Measurements from ENCODE around the gene WDR70. TPM values are rescaled to one million over a fixed set of nuclear protein-coding genes. Genes with fewer than 3 reads are reported as not detected.
"Not testable (repeated sequence)": the region's sequence is repeated elsewhere in the genome, so short reads cannot be mapped to it uniquely, and the experiment has no call there.

Gene WDR70
- total RNA-seq: 34.0 and 37.5 TPM in 2 replicates
- polyA plus RNA-seq: 27.6 and 31.4 TPM in 2 replicates
- polyA plus RNA-seq (2012): 29.3 and 32.0 TPM in 2 replicates
- polyA minus RNA-seq (ENCODE audit: low replicate concordance): 14.7 and 29.8 TPM in 2 replicates

- Histone ChIP-seq H3K4me3 (replicated peaks in 1 of 4; ENCODE audit: control extremely low read depth in 1 of 4, insufficient read depth in 1 of 4, low read depth in 3 of 4, low read length in 4 of 4) (peak within 1 kb of the TSS; percentile 72 to 84 (median 80)), H2AFZ (ENCODE audit: low read length) (peak within 1 kb of the TSS; percentile 80), H3K9ac (ENCODE audit: insufficient read depth, low read length) (peak within 1 kb of the TSS; percentile 67), H3K4me2 (ENCODE audit: extremely low read depth, insufficient read depth, low read length) (peak within 1 kb of the TSS; percentile 54), H3K27ac (ENCODE audit: insufficient read depth, low read length) (peak within 1 kb of the TSS; percentile 57)
- H3K79me2 ChIP-seq (ENCODE audit: control insufficient read depth, insufficient read depth, low read length); H3K4me1 ChIP-seq (ENCODE audit: control insufficient read depth, extremely low read depth, insufficient read depth, low read length); H3K9me3 ChIP-seq (ENCODE audit: control insufficient read depth, insufficient read depth, low read depth, low read length); H3K36me3 ChIP-seq (ENCODE audit: control insufficient read depth, insufficient read depth, low read length); H3K27me3 ChIP-seq (ENCODE audit: control insufficient read depth, insufficient read depth, low read length); H4K20me1 ChIP-seq (ENCODE audit: control insufficient read depth, extremely low read depth, insufficient read depth, low read length): not testable (repeated sequence)
- TF ChIP-seq CTCF (conservative IDR thresholded peaks at IDR 0.05 in 1 of 2, IDR thresholded peaks at IDR 0.05 in 1 of 2; ENCODE audit: low read depth in 1 of 2, low read length in 2 of 2): peak; percentile 44 to 60
- DNase-seq (ENCODE audit: low read depth in 2 of 2): peak; percentile 92 to 93
Observed at GRCh38 chr5:37379100-37379628, at the start of gene WDR70. WDR70 (plus strand) TSS chr5:37379318; CDS start chr5:37379368, 50 bp downstream.

- not testable (repeated sequence) for H3K9ac ChIP-seq (ENCODE audit: insufficient read depth, low read length); H3K27ac ChIP-seq (ENCODE audit: insufficient read depth, low read length); H3K36me3 ChIP-seq (ENCODE audit: control insufficient read depth, insufficient read depth, low read length)
Observed at GRCh38 chr5:37334754-37335153, 44.4 kb upstream of the WDR70 start.

GRCh38 chr5:37342741-37343140 lies 36.4 kb upstream of the WDR70 start:
- H3K27me3 ChIP-seq (ENCODE audit: control insufficient read depth, insufficient read depth, low read length); DNase-seq (ENCODE audit: low read depth in 2 of 2); H3K4me1 ChIP-seq (ENCODE audit: control insufficient read depth, extremely low read depth, insufficient read depth, low read length); H2AFZ ChIP-seq (ENCODE audit: low read length); H3K4me3 ChIP-seq (replicated peaks in 1 of 4; ENCODE audit: control extremely low read depth in 1 of 4, insufficient read depth in 1 of 4, low read depth in 3 of 4, low read length in 4 of 4); H4K20me1 ChIP-seq (ENCODE audit: control insufficient read depth, extremely low read depth, insufficient read depth, low read length); H3K9me3 ChIP-seq (ENCODE audit: control insufficient read depth, insufficient read depth, low read depth, low read length); H3K36me3 ChIP-seq (ENCODE audit: control insufficient read depth, insufficient read depth, low read length); H3K27ac ChIP-seq (ENCODE audit: insufficient read depth, low read length); H3K4me2 ChIP-seq (ENCODE audit: extremely low read depth, insufficient read depth, low read length); H3K9ac ChIP-seq (ENCODE audit: insufficient read depth, low read length); H3K79me2 ChIP-seq (ENCODE audit: control insufficient read depth, insufficient read depth, low read length): not testable (repeated sequence)

More at GRCh38 chr5:37334754-37335153, 44.4 kb upstream of the WDR70 start:
- not testable (repeated sequence) for H3K4me3 ChIP-seq (replicated peaks in 1 of 4; ENCODE audit: control extremely low read depth in 1 of 4, insufficient read depth in 1 of 4, low read depth in 3 of 4, low read length in 4 of 4); H3K27me3 ChIP-seq (ENCODE audit: control insufficient read depth, insufficient read depth, low read length); H3K4me1 ChIP-seq (ENCODE audit: control insufficient read depth, extremely low read depth, insufficient read depth, low read length); H2AFZ ChIP-seq (ENCODE audit: low read length); H4K20me1 ChIP-seq (ENCODE audit: control insufficient read depth, extremely low read depth, insufficient read depth, low read length); DNase-seq (ENCODE audit: low read depth in 2 of 2); H3K79me2 ChIP-seq (ENCODE audit: control insufficient read depth, insufficient read depth, low read length); H3K9me3 ChIP-seq (ENCODE audit: control insufficient read depth, insufficient read depth, low read depth, low read length); H3K4me2 ChIP-seq (ENCODE audit: extremely low read depth, insufficient read depth, low read length)

- no peak for DNase-seq (ENCODE audit: low read depth in 2 of 2)
- Histone ChIP-seq H2AFZ (ENCODE audit: low read length) (no peak overlapping the region), H3K4me1 (ENCODE audit: control insufficient read depth, extremely low read depth, insufficient read depth, low read length) (no peaks in the 10 kb centered on the region), H3K27ac (ENCODE audit: insufficient read depth, low read length) (no peak overlapping the region), H3K27me3 (ENCODE audit: control insufficient read depth, insufficient read depth, low read length) (no peaks in the 10 kb centered on the region), H4K20me1 (ENCODE audit: control insufficient read depth, extremely low read depth, insufficient read depth, low read length) (no peaks in the 10 kb centered on the region), H3K79me2 (ENCODE audit: control insufficient read depth, insufficient read depth, low read length) (no peaks in the 10 kb centered on the region), H3K36me3 (ENCODE audit: control insufficient read depth, insufficient read depth, low read length) (peaks cover 3% of the 10 kb centered on the region), H3K4me3 (replicated peaks in 1 of 4; ENCODE audit: control extremely low read depth in 1 of 4, insufficient read depth in 1 of 4, low read depth in 3 of 4, low read length in 4 of 4) (no peak overlapping the region), H3K9me3 (ENCODE audit: control insufficient read depth, insufficient read depth, low read depth, low read length) (no peaks in the 10 kb centered on the region), H3K4me2 (ENCODE audit: extremely low read depth, insufficient read depth, low read length) (no peak overlapping the region), H3K9ac (ENCODE audit: insufficient read depth, low read length) (no peak overlapping the region)
- TF ChIP-seq EZH2 (IDR thresholded peaks at IDR 0.05; ENCODE audit: low read length, missing control alignments) (no peak), CTCF (conservative IDR thresholded peaks at IDR 0.05 in 1 of 2, IDR thresholded peaks at IDR 0.05 in 1 of 2; ENCODE audit: low read depth in 1 of 2, low read length in 2 of 2) (no peak)
Observed at GRCh38 chr5:37355161-37355560, 24.0 kb upstream of the WDR70 start.

Data from fibroblast of lung (primary cell).